ENCODE measurements around the gene CRYBG2. TPM values are rescaled to one million over a fixed set of nuclear protein-coding genes. Genes with fewer than 3 reads are reported as not detected.

CRYBG2 gene
- total RNA-seq, 4 donors from 2014 or later, result 42.0 to 51.9 (median 51.8) TPM; not detected in 1

- Histone ChIP-seq H3K27me3 (no peaks in the 10 kb centered on the region), H3K27ac (peak overlapping the region; percentile 73 to 91 (median 85)), H3K9me3 (no peaks in the 10 kb centered on the region), H3K4me1 (peaks cover 2 to 73% (median 64%) of the 10 kb centered on the region in 4 donors), H3K4me3 (peak overlapping the region in 1 of 4 donors; percentile 6), H3K36me3 (peaks cover 0 to 8% (median 0%) of the 10 kb centered on the region in 3 donors)
- DNase-seq, result no peak
- TF ChIP-seq CTCF (IDR thresholded peaks at IDR 0.05), result no peak
- TF ChIP-seq POLR2A (IDR thresholded peaks at IDR 0.05), result no peak
Observed at GRCh38 chr1:26283871-26284596, 69.9 kb downstream of the CRYBG2 start.

DNA sequence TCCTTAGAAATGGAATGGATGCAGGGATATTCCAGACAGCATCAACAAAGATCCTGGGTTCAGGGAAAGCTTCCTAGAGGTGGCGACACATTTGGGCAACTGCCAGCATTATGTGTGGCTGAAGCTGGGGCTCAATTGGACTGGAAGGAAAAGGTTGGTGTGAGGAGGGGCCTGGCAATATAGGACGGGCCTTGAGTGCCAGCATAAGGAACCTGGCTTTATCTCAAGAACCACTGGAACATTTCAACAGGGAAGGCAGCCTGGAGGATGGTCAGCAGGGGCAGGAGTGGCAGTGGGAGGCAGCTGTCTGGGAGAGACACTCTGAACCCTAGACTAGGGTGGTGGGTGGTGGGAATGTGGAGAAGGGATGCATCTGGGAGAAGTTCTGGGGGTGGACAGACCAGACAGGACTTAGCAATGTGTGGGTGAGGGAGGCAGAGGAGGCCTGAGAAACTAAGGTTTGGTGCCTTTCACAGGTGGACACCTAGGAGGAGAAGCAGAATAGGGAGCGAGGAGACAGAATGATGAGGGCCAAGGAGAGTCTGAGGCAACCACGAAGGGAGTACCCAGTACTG lies 70.6 kb downstream of the CRYBG2 start:
- Histone ChIP-seq H3K4me1 (peaks cover 3 to 73% (median 61%) of the 10 kb centered on the region in 4 donors), H3K27ac (peak overlapping the region; percentile 73 to 91 (median 85))

GRCh38 chr1:26282401-26282918 lies 71.5 kb downstream of the CRYBG2 start:
- Histone ChIP-seq H3K4me1 (peaks cover 10 to 77% (median 59%) of the 10 kb centered on the region in 4 donors), H3K9me3 (no peaks in the 10 kb centered on the region), H3K27ac (peak overlapping the region in 2 of 4 donors; percentile 9 to 96), H3K4me3 (no peak overlapping the region), H3K36me3 (peaks cover 0 to 8% (median 0%) of the 10 kb centered on the region in 3 donors), H3K27me3 (no peaks in the 10 kb centered on the region)
- DNase-seq, result no peak
- no peak for TF ChIP-seq CTCF (IDR thresholded peaks at IDR 0.05)
- TF ChIP-seq POLR2A (IDR thresholded peaks at IDR 0.05), result no peak

More for the DNA sequence above, 70.6 kb downstream of the CRYBG2 start:
- DNase-seq, result no peak
- Histone ChIP-seq H3K27me3 (no peaks in the 10 kb centered on the region), H3K9me3 (no peaks in the 10 kb centered on the region), H3K36me3 (peaks cover 0 to 8% (median 0%) of the 10 kb centered on the region in 3 donors), H3K4me3 (no peak overlapping the region)
- TF ChIP-seq POLR2A (IDR thresholded peaks at IDR 0.05), result no peak
- no peak for TF ChIP-seq CTCF (IDR thresholded peaks at IDR 0.05)

DNA sequence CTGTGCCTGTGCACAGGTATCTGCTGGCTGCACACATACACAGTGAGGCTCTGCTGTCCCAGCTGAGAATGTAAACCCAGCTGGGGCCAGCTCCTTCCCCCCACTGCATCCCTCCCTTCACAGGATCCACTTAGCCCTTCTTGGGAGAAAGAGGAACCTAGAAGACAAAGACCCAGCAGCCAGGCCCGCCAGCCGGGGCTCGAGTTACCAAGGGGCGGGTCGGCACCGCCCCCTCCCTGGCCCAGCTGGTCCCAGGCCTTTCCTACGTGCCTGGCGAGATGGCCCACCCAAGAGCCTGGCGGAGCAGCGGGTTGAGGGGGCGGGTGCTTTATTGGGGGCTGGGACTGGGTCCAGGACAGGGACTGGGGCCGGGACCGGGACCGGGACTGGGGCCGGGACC lies 72.0 kb downstream of the CRYBG2 start:
- Histone ChIP-seq H3K36me3 (peaks cover 0 to 8% (median 0%) of the 10 kb centered on the region in 3 donors), H3K9me3 (no peaks in the 10 kb centered on the region), H3K27me3 (no peaks in the 10 kb centered on the region), H3K4me1 (peaks cover 11 to 80% (median 60%) of the 10 kb centered on the region in 4 donors), H3K4me3 (no peak overlapping the region), H3K27ac (peak overlapping the region in 2 of 4 donors; percentile 96)
- DNase-seq, result peak in 1 of 3 donors; percentile 52
- no peak for TF ChIP-seq POLR2A (IDR thresholded peaks at IDR 0.05)
- TF ChIP-seq CTCF (IDR thresholded peaks at IDR 0.05), result no peak

DNA sequence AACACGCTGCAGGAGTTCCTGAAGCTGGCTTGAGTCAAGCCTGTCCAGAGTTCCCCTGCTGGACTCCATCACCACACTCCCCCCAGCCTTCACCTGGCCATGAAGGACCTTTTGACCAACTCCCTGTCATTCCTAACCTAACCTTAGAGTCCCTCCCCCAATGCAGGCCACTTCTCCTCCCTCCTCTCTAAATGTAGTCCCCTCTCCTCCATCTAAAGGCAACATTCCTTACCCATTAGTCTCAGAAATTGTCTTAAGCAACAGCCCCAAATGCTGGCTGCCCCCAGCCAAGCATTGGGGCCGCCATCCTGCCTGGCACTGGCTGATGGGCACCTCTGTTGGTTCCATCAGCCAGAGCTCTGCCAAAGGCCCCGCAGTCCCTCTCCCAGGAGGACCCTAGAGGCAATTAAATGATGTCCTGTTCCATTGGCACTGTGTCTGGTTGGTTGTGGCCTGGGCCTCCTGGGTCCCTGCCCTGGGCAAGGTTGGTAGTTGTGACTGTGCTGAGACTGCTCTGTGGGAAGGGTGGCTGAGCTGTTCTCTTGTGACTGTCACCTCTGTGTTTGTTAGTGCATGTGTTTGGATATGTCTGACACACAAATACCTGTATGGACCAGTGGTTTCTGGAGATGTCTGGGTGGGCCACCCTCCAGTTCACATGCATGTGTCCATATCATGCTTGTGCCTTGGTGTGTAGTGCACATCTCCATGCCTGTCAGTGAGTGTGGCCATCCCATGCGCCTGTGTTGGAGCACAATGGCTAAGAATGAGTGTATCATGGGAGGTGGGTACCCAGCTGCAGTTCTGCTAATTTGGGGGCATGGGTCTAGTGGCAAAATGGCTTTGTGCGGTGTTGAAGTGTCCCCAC lies 72.6 kb downstream of the CRYBG2 start:
- no peak for DNase-seq
- H3K9me3 ChIP-seq, result no peaks in the 10 kb centered on the region
- peak overlapping the region in 3 of 4 donors; percentile 72 to 85 (median 73) for H3K4me3 ChIP-seq
- H3K27me3 ChIP-seq, result no peaks in the 10 kb centered on the region
- peaks cover 17 to 81% (median 58%) of the 10 kb centered on the region in 4 donors for H3K4me1 ChIP-seq
- H3K27ac ChIP-seq, result peak overlapping the region; percentile 92 to 96 (median 94)
- peaks cover 0 to 8% (median 0%) of the 10 kb centered on the region in 3 donors for H3K36me3 ChIP-seq
- TF ChIP-seq CTCF (IDR thresholded peaks at IDR 0.05) (no peak), POLR2A (IDR thresholded peaks at IDR 0.05) (no peak)

All from Peyer's patch (tissue), 4 donors.